ENCODE results near the gene PAAF1. TPM values are rescaled to one million over a fixed set of nuclear protein-coding genes. Genes with fewer than 3 reads are reported as not detected.
A peak's percentile ranks its signal among the peaks of the same experiment; 100 is the strongest.

Gene PAAF1
- total RNA-seq, 3 donors from 2014 or later: 13.8 to 19.7 (median 14.8) TPM

DNA sequence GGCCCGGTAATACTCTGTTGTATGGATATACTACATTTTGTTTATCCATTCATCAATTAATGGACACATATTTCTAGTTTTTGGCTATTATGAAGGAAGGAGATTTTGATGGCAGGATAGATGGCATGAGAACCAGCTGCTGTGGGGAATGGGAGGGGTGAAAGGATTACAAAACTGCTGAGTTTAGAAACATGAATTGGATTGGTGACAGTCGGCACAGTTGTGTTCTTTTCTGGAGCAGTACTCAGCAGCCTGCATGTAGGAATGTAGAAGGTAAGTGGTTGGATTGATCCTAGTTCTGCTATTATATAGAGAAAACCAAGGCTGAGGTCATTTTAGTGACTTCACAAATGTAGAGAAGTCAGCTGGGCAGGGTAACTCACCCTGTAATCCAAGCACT is 7.1 kb downstream of the PAAF1 start:
- TF ChIP-seq, protein P1, sequence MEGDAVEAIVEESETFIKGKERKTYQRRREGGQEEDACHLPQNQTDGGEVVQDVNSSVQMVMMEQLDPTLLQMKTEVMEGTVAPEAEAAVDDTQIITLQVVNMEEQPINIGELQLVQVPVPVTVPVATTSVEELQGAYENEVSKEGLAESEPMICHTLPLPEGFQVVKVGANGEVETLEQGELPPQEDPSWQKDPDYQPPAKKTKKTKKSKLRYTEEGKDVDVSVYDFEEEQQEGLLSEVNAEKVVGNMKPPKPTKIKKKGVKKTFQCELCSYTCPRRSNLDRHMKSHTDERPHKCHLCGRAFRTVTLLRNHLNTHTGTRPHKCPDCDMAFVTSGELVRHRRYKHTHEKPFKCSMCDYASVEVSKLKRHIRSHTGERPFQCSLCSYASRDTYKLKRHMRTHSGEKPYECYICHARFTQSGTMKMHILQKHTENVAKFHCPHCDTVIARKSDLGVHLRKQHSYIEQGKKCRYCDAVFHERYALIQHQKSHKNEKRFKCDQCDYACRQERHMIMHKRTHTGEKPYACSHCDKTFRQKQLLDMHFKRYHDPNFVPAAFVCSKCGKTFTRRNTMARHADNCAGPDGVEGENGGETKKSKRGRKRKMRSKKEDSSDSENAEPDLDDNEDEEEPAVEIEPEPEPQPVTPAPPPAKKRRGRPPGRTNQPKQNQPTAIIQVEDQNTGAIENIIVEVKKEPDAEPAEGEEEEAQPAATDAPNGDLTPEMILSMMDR (IDR thresholded peaks at IDR 0.05): no peak
- Histone ChIP-seq H3K4me1 (ENCODE audit: low read depth) (no peaks in the 10 kb centered on the region), H3K9me3 (no peaks in the 10 kb centered on the region), H3K36me3 (ENCODE audit: low read depth) (no peaks in the 10 kb centered on the region), H3K4me3 (no peak overlapping the region)
- DNase-seq (no peak), ATAC-seq (no peak)
- intact Hi-C loops (cut with DNase I, micrococcal nuclease): no loop called here

DNA sequence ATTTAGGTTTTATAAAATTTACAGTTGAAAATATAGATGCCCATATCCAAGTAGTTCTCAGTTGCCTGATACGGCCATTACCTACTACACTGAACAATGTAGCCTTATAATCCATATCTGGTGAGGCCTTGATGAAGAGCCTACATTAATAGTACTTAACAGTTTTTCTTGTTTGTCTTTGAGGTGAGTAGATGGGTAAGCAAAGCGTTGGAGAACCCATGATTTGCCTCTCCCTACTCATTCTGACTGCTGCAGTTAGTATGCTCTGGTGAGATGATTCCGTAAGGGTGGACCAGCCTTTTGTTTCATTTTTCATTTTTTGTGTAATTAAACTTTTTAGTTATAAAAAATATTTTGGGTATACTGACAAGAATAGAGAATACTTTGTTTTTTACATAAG is 11.4 kb downstream of the PAAF1 start:
- no peak for ATAC-seq

GRCh38 chr11:73889019-73889418 is 12.2 kb downstream of the PAAF1 start:
- TF ChIP-seq, protein P1 (IDR thresholded peaks at IDR 0.05): no peak
- intact Hi-C loops (cut with DNase I, micrococcal nuclease): no loop called here
- ATAC-seq (peak; percentile 15), DNase-seq (no peak)
- no peaks in the 10 kb centered on the region for H3K4me1 ChIP-seq (ENCODE audit: low read depth)
- no peak overlapping the region for H3K4me3 ChIP-seq
- H3K36me3 ChIP-seq (ENCODE audit: low read depth): no peaks in the 10 kb centered on the region
- H3K9me3 ChIP-seq: no peaks in the 10 kb centered on the region

More for the DNA sequence above, 11.4 kb downstream of the PAAF1 start:
- H3K4me1 ChIP-seq (ENCODE audit: low read depth): no peaks in the 10 kb centered on the region
- no peaks in the 10 kb centered on the region for H3K9me3 ChIP-seq
- TF ChIP-seq, protein P1 (IDR thresholded peaks at IDR 0.05): no peak
- H3K36me3 ChIP-seq (ENCODE audit: low read depth): no peaks in the 10 kb centered on the region
- intact Hi-C loops (cut with DNase I, micrococcal nuclease): no loop called here
- DNase-seq: no peak
- H3K4me3 ChIP-seq: no peak overlapping the region

DNA sequence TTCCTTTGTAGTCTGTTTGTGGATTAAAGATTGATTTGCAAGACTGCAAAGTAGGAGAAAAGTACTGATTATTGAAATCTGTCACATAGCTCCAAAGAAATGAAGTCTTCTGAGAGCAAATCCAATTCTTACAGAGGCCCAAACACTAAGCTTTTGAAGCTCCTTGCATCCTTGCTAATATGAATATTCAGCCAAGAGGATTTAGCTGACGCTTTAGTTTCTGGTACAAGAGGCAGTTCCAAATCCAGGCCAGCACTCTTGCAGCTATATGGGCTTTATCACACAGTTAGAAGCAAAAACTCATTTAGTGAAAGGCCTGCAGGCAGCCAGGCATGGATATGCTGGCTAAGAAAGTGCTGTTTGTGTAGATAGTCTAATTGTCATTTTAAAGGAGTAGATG is 12.7 kb downstream of the PAAF1 start:
- no peaks in the 10 kb centered on the region for H3K9me3 ChIP-seq
- no peak overlapping the region for H3K4me3 ChIP-seq
- H3K36me3 ChIP-seq (ENCODE audit: low read depth): no peaks in the 10 kb centered on the region
- H3K4me1 ChIP-seq (ENCODE audit: low read depth): no peaks in the 10 kb centered on the region
- ATAC-seq (no peak), DNase-seq (no peak)
- intact Hi-C loops (cut with DNase I, micrococcal nuclease): no loop called here
- TF ChIP-seq, protein P1 (IDR thresholded peaks at IDR 0.05): no peak

GRCh38 chr11:73893041-73893440 is 16.2 kb downstream of the PAAF1 start:
- H3K4me3 ChIP-seq: no peak overlapping the region
- intact Hi-C loops (cut with DNase I, micrococcal nuclease): no loop called here
- DNase-seq (no peak), ATAC-seq (no peak)
- H3K9me3 ChIP-seq: no peaks in the 10 kb centered on the region
- TF ChIP-seq, protein P1 (IDR thresholded peaks at IDR 0.05): no peak
- H3K4me1 ChIP-seq (ENCODE audit: low read depth): no peaks in the 10 kb centered on the region
- no peaks in the 10 kb centered on the region for H3K36me3 ChIP-seq (ENCODE audit: low read depth)

- Histone ChIP-seq H3K36me3 (ENCODE audit: low read depth) (no peaks in the 10 kb centered on the region), H3K4me3 (no peak overlapping the region), H3K9me3 (no peaks in the 10 kb centered on the region), H3K4me1 (ENCODE audit: low read depth) (no peaks in the 10 kb centered on the region)
- TF ChIP-seq, protein P1 (IDR thresholded peaks at IDR 0.05): no peak
- ATAC-seq (no peak), DNase-seq (no peak)
- intact Hi-C loops (cut with DNase I, micrococcal nuclease): no loop called here
Measured at GRCh38 chr11:73894725-73895335, 18.0 kb downstream of the PAAF1 start.
